Neuronal stem cell (in vitro differentiated cells): ENCODE measurements around the gene HS1BP3.
A peak's percentile ranks its signal among the peaks of the same experiment; 100 is the strongest.

Experiments
- DNase-seq: peaks from one replicate; pipeline ENCODE4 v3.0.0-alpha.2; 2013; ENCODE audit warnings: low spot score
- H2AFZ ChIP-seq: one replicate; pipeline ENCODE4 v1.6.1; 2013; ENCODE audit warnings: mild to moderate bottlenecking, low read length, inconsistent platforms
- H2AK5ac ChIP-seq: 2 replicates; pipeline ENCODE4 v1.6.1; 2013; ENCODE audit warnings: low read depth, mild to moderate bottlenecking, inconsistent platforms, low read length, moderate library complexity, mixed read lengths
- H2BK120ac ChIP-seq: 2 replicates; pipeline ENCODE4 v1.6.1; 2013; ENCODE audit warnings: low read depth, mild to moderate bottlenecking, inconsistent platforms, low read length, moderate library complexity, mixed read lengths
- H2BK12ac ChIP-seq: one replicate; pipeline ENCODE4 v1.6.1; 2013; ENCODE audit warnings: low read length, inconsistent platforms
- H2BK15ac ChIP-seq: 2 replicates; pipeline ENCODE4 v1.6.1; 2013; ENCODE audit warnings: mild to moderate bottlenecking, low read length, inconsistent platforms, mixed read lengths
- H2BK5ac ChIP-seq: one replicate; pipeline ENCODE4 v1.6.1; 2013; ENCODE audit warnings: inconsistent platforms, mild to moderate bottlenecking, low read length, moderate library complexity
- H3K14ac ChIP-seq: one replicate; pipeline ENCODE4 v1.6.1; 2013; ENCODE audit warnings: low read length, inconsistent platforms
- H3K18ac ChIP-seq: 2 replicates; pipeline ENCODE4 v1.6.1; 2013; ENCODE audit warnings: low read length, inconsistent platforms
- H3K23ac ChIP-seq: 2 replicates; pipeline ENCODE4 v1.6.1; 2013; ENCODE audit warnings: low read depth, mild to moderate bottlenecking, mixed read lengths, low read length, inconsistent platforms; ENCODE audit not compliant: poor library complexity
- H3K27ac ChIP-seq: replicated peaks from 3 replicates; pipeline ENCODE4 v1.5.1; 2013; ENCODE audit warnings: low read length, inconsistent platforms
- H3K27me3 ChIP-seq, 3 experiments: 2 replicates each; pipeline ENCODE4 v1.6.1; 2013; ENCODE audit warnings: low read length in 3 of 3, mild to moderate bottlenecking in 2 of 3, inconsistent platforms in 1 of 3, low read depth in 1 of 3, mixed read lengths in 1 of 3, moderate library complexity in 1 of 3; ENCODE audit not compliant: control insufficient read depth in 3 of 3, insufficient read depth in 3 of 3
- H3K36me3 ChIP-seq, 2 donors: replicated peaks in 1 of 2; 2 replicates each; pipeline ENCODE4 v1.6.1; 2013; ENCODE audit warnings: low read length in 2 of 2; ENCODE audit not compliant: control insufficient read depth in 2 of 2, insufficient read depth in 2 of 2
- H3K4ac ChIP-seq: 2 replicates; pipeline ENCODE4 v1.6.1; 2013; ENCODE audit warnings: inconsistent platforms, mild to moderate bottlenecking, low read length, moderate library complexity
- H3K4me1 ChIP-seq, 2 donors: 1 replicate in 1 of 2; 2 replicates in 1 of 2; pipeline ENCODE4 v1.6.1; 2013; ENCODE audit warnings: low read length in 2 of 2, low read depth in 1 of 2; ENCODE audit not compliant: control insufficient read depth in 2 of 2, insufficient read depth in 1 of 2
- H3K4me2 ChIP-seq: one replicate; pipeline ENCODE4 v1.6.1; 2013; ENCODE audit warnings: mild to moderate bottlenecking, low read length, inconsistent platforms; ENCODE audit not compliant: insufficient read depth, poor library complexity, severe bottlenecking
- H3K4me3 ChIP-seq, 2 donors: 2 replicates each; pipeline ENCODE4 v1.5.1; 2013; ENCODE audit warnings: low read length in 2 of 2, mild to moderate bottlenecking in 2 of 2, inconsistent platforms in 1 of 2, moderate library complexity in 1 of 2
- H3K79me1 ChIP-seq: one replicate; pipeline ENCODE4 v1.6.1; 2013; ENCODE audit warnings: low read depth, mild to moderate bottlenecking, inconsistent platforms, low read length, moderate library complexity
- H3K9ac ChIP-seq: one replicate; pipeline ENCODE4 v1.6.1; 2013; ENCODE audit warnings: mild to moderate bottlenecking, low read depth, low read length, inconsistent platforms; ENCODE audit not compliant: poor library complexity
- H3K9me3 ChIP-seq, 2 donors: replicated peaks in 1 of 2; 2 replicates each; pipeline versions ENCODE3 to v1.6.1; 2013; ENCODE audit warnings: low read length in 2 of 2, mild to moderate bottlenecking in 2 of 2, inconsistent platforms in 1 of 2, low read depth in 1 of 2, mixed read lengths in 1 of 2, moderate library complexity in 1 of 2; ENCODE audit not compliant: control insufficient read depth in 2 of 2, insufficient read depth in 1 of 2
- H4K8ac ChIP-seq: one replicate; pipeline ENCODE4 v1.6.1; 2013; ENCODE audit warnings: low read depth, mild to moderate bottlenecking, inconsistent platforms, low read length, moderate library complexity
- H4K91ac ChIP-seq: one replicate; pipeline ENCODE4 v1.6.1; 2013; ENCODE audit warnings: low read length, low read depth, mild to moderate bottlenecking, inconsistent platforms; ENCODE audit not compliant: poor library complexity
- WGBS, 2 donors: extraction: QIAGEN DNeasy Blood & Tissue Kit; methylation state at CpG; one replicate each; pipeline ENCODE4 v1.1.7; 2013; ENCODE audit warnings: missing lambda C conversion rate in 2 of 2, mixed read lengths in 1 of 2; ENCODE audit not compliant: insufficient read length in 2 of 2, insufficient replicate concordance in 1 of 2; ENCODE audit errors: extremely low coverage in 2 of 2; 5-methylcytosine and 5-hydroxymethylcytosine counted together

Gene HS1BP3

DNA sequence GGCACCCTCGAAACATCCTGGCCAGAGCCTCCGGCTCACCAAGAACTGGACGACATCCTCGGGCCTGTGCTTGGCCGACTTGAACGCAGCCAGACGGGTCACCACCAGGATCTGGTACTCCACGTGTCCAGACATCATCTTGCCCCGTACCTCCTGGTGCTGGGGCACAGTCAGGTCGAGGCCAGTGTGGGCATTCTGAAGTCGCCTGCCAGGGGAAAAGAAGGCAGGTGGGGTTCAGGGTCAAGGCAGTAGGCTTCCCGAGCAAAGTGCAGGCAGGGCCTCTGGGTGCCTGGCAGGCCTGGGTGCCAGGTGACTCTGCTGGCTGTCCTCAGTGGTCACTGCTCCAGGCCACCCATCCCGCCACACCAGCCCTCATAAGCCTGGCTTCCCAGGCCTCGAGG, 5.6 kb downstream of the HS1BP3 start:
- Histone ChIP-seq H3K9ac (no peak overlapping the region), H3K4me1 (peaks cover 4 to 15% of the 10 kb centered on the region in 2 donors), H2BK5ac (no peak overlapping the region), H3K36me3 (peaks cover 5 to 20% of the 10 kb centered on the region in 2 donors), H2AFZ (no peak overlapping the region), H3K4me3 (no peak overlapping the region), H2BK12ac (peak overlapping the region; percentile 26), H3K4me2 (no peak overlapping the region), H4K91ac (no peak overlapping the region), H3K27me3 (no peaks in the 10 kb centered on the region), H4K8ac (no peak overlapping the region), H2BK15ac (no peak overlapping the region), H2AK5ac (no peak overlapping the region), H2BK120ac (no peak overlapping the region), H3K79me1 (no peaks in the 10 kb centered on the region), H3K27ac (no peak overlapping the region), H3K14ac (no peak overlapping the region), H3K18ac (peak overlapping the region; percentile 42), H3K23ac (peak overlapping the region; percentile 49), H3K4ac (no peak overlapping the region), H3K9me3 (no peaks in the 10 kb centered on the region)
- no peak for DNase-seq
- WGBS, 2 donors = no CpG with 5 or more reads among the region's 14 CpGs

GRCh38 chr2:20643826-20644225, 7.1 kb downstream of the HS1BP3 start:
- Histone ChIP-seq H3K4me1 (peaks cover 0 to 12% of the 10 kb centered on the region in 2 donors), H3K4ac (no peak overlapping the region), H4K8ac (no peak overlapping the region), H2BK15ac (no peak overlapping the region), H3K14ac (no peak overlapping the region), H3K27ac (no peak overlapping the region), H2BK120ac (no peak overlapping the region), H2BK12ac (no peak overlapping the region), H3K79me1 (no peaks in the 10 kb centered on the region), H3K9ac (no peak overlapping the region), H2BK5ac (no peak overlapping the region), H4K91ac (no peak overlapping the region), H2AFZ (no peak overlapping the region), H3K9me3 (no peaks in the 10 kb centered on the region), H3K27me3 (no peaks in the 10 kb centered on the region), H3K23ac (no peak overlapping the region), H3K4me2 (no peak overlapping the region), H3K18ac (no peak overlapping the region), H2AK5ac (no peak overlapping the region), H3K4me3 (no peak overlapping the region), H3K36me3 (peaks cover 5 to 26% of the 10 kb centered on the region in 2 donors)
- WGBS, 2 donors = no CpG with 5 or more reads among the region's 3 CpGs
- no peak for DNase-seq

GRCh38 chr2:20643060-20643459, 7.8 kb downstream of the HS1BP3 start:
- Histone ChIP-seq H2BK5ac (no peak overlapping the region), H2BK15ac (no peak overlapping the region), H3K27me3 (no peaks in the 10 kb centered on the region), H3K4me2 (no peak overlapping the region), H3K4me3 (no peak overlapping the region), H3K27ac (no peak overlapping the region), H3K23ac (no peak overlapping the region), H2BK120ac (no peak overlapping the region), H3K14ac (no peak overlapping the region), H3K18ac (no peak overlapping the region), H3K36me3 (peaks cover 5 to 33% of the 10 kb centered on the region in 2 donors), H2AK5ac (no peak overlapping the region), H4K8ac (no peak overlapping the region), H3K4ac (no peak overlapping the region), H2AFZ (no peak overlapping the region), H3K4me1 (peaks cover 0 to 5% of the 10 kb centered on the region in 2 donors), H3K79me1 (no peaks in the 10 kb centered on the region), H3K9me3 (no peaks in the 10 kb centered on the region), H4K91ac (no peak overlapping the region), H2BK12ac (no peak overlapping the region), H3K9ac (no peak overlapping the region)
- no CpG with 5 or more reads among the region's 7 CpGs for WGBS, 2 donors
- no peak for DNase-seq

DNA sequence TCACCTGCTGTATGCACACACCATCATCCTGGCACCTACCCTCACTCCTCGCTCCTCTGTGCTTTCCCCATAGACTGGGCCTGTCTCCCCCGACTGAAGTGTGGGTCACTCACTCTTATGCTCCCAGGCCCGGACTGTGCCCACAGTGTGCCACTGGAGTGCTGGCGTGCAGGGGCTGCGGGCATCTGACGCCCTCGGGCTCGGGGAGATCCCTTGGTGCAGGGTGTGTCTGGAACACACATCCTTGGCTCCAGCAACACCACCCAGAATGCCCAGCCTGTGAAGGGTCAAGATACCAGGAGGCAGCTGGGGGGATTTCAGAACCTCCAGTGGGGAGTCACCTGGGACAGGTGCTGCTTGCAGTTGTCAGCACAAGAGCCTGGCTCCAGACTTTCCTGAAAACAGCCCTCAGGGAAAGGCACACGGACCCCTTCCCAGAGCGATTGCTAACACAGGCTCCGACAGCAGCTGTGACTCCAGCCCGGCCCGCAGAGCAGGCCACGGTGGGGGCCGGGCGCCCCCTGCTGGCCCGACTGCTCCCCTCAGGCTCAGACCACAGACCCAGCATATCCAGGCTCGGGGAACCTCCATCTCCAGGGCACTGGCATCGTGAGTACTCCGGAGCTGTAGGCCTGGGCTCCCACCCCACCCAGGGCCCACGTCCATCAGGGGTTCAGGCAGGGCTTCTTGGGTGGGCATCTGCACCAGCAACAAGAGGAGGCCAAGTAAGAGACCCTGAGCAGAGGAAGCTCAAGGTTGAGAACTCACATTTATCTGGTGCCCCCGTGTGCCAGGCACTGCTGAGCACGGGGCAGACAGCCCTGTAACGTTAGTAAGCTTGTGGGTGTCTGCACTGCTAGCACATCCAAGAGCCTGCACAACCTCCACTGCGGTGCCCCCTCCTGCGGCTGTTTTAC, 8.6 kb downstream of the HS1BP3 start:
- no peak overlapping the region for H2BK12ac ChIP-seq
- no peak for DNase-seq

More for the DNA sequence above, 8.6 kb downstream of the HS1BP3 start:
- Histone ChIP-seq H3K4me1 (no peaks in the 10 kb centered on the region), H3K9ac (peak overlapping the region; percentile 54), H3K4me2 (no peak overlapping the region), H3K36me3 (peaks cover 5 to 34% of the 10 kb centered on the region in 2 donors), H3K4ac (no peak overlapping the region), H2BK120ac (no peak overlapping the region), H2BK15ac (no peak overlapping the region), H3K9me3 (no peaks in the 10 kb centered on the region), H3K27ac (no peak overlapping the region), H2AK5ac (no peak overlapping the region), H4K8ac (no peak overlapping the region), H3K18ac (no peak overlapping the region), H3K4me3 (no peak overlapping the region), H3K23ac (no peak overlapping the region), H3K27me3 (no peaks in the 10 kb centered on the region), H3K14ac (no peak overlapping the region), H3K79me1 (no peaks in the 10 kb centered on the region), H2BK5ac (no peak overlapping the region), H4K91ac (no peak overlapping the region), H2AFZ (no peak overlapping the region)
- no CpG with 5 or more reads among the region's 26 CpGs for WGBS, 2 donors
